ENCODE data around the gene UNK.

DNA sequence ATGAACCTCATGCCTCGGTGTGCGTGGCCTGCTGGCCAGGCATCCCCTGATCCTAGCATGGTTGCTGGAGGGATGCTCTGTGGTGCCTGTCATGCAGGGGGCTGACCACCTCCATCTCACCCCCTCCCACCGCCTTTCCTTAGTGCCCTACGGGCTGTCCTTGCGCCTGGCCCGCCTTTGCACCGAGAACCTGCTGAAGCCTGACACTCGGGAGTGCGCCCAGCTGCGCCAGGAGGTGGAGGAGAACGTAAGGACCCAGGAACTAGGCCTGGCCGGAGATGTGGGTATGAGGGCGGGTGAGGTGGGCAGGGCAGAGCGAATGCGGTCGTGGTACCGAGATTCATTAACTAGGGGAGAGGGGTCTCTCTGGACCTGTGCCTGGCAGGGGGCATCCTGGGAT lies 44.4 kb upstream of the UNK start:
- TF ChIP-seq FOXA1 (IDR thresholded peaks at IDR 0.05) = no peak
- TF ChIP-seq FOXM1 (IDR thresholded peaks at IDR 0.05; ENCODE audit: borderline replicate concordance) = no peak
- no peak for TF ChIP-seq FOXK2 (IDR thresholded peaks at IDR 0.05)
- TF ChIP-seq LEF1 (IDR thresholded peaks at IDR 0.05; ENCODE audit: borderline replicate concordance) = no peak

Data from HEK293T (cell line).